Prostate gland (tissue), 2 donors: Measurements from ENCODE around the gene DLG2.
"Not testable (repeated sequence)": the region's sequence is repeated elsewhere in the genome, so short reads cannot be mapped to it uniquely, and the experiment has no call there.

Source experiments
- POLR2A ChIP-seq: fragments of 450-650 bp; IDR thresholded peaks from one replicate; pipeline ENCODE4 v1.6.1; 2016; ENCODE audit warnings: antibody characterized with exemption, mild to moderate bottlenecking
- POLR2AphosphoS5 ChIP-seq: sonication (generic); formaldehyde crosslinking; IDR thresholded peaks from one replicate; pipeline ENCODE4 v1.6.1; 2017; ENCODE audit warnings: antibody characterized with exemption
- TF ChIP-seq, protein P1 (sequence below), 4 experiments: fragments of 200-600 bp in 2 of 4; fragments of 450-650 bp in 2 of 4; sonication (generic) in 2 of 4; IDR thresholded peaks; 1 replicate in 3 of 4; 2 replicates in 1 of 4; pipeline ENCODE4 v1.5.1; 2016 to 2019; ENCODE audit warnings: antibody characterized with exemption in 4 of 4, mild to moderate bottlenecking in 2 of 4, moderate library complexity in 2 of 4

DNA sequence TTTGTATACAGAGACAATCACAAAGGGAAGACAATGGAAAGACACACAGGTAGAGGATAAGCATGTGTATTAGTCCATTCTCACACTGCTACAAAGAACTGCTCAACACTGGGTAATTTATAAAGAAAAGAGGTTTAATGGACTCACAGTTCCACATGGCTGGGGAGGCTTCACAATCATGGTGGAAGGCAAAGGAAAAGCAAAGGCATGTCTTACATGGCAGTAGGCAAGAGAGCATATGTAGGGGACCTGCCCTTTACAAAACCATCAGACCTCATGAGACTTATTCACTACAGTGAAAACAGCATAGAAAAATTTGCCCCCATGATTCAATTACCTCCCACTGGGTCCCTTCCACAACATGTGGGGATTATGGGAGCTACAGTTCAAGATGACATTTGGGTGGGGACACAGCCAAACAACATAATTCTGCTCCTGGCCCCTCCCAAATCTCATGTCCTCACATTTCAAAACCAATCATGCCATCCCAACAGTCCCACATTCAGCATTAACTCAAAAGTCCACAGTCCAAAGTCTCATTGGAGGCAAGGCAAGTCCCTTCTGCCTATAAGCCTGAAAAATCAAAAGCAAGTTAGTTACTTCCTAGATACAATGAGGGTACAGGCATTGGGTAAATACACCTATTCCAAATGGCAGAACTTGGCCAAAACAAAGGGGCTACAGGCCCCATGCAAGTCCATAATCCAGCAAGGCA, 44.0 kb upstream of the DLG2 start:
- TF ChIP-seq, protein P1, sequence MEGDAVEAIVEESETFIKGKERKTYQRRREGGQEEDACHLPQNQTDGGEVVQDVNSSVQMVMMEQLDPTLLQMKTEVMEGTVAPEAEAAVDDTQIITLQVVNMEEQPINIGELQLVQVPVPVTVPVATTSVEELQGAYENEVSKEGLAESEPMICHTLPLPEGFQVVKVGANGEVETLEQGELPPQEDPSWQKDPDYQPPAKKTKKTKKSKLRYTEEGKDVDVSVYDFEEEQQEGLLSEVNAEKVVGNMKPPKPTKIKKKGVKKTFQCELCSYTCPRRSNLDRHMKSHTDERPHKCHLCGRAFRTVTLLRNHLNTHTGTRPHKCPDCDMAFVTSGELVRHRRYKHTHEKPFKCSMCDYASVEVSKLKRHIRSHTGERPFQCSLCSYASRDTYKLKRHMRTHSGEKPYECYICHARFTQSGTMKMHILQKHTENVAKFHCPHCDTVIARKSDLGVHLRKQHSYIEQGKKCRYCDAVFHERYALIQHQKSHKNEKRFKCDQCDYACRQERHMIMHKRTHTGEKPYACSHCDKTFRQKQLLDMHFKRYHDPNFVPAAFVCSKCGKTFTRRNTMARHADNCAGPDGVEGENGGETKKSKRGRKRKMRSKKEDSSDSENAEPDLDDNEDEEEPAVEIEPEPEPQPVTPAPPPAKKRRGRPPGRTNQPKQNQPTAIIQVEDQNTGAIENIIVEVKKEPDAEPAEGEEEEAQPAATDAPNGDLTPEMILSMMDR (IDR thresholded peaks at IDR 0.05): not testable (repeated sequence)
- TF ChIP-seq POLR2AphosphoS5, POLR2A: not testable (repeated sequence)
